DMS79 treated with DMSO at 0.1 percent for 48 hours (cell line): ENCODE data around the gene SLC2A14.
"Not testable (repeated sequence)": the region's sequence is repeated elsewhere in the genome, so short reads cannot be mapped to it uniquely, and the experiment has no call there.

Source experiments
- DNase-seq: peaks from one replicate; lab custom pipeline; 2025; lab: John Stamatoyannopoulos, UW

The SLC2A14 gene

DNA sequence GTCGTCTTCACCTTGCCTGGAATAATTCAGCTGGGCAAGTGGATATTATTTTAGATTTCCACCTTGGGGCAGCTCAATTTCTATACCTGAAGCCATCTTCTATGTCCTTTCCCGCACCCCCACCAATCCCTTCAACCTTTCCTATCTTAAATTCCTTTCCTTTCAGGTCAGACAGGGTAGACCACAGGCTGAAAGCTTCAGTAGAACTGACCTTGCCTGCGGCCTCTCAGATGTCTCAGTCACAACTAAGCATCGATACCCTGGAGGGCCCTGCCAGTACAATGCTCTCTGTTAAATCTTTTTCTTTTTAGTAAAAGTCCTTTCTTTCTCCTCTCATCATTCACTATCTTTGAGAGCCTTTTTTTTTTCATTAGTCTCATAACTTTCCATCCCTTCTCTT is 38.9 kb downstream of the SLC2A14 start:
- no peak for DNase-seq

DNA sequence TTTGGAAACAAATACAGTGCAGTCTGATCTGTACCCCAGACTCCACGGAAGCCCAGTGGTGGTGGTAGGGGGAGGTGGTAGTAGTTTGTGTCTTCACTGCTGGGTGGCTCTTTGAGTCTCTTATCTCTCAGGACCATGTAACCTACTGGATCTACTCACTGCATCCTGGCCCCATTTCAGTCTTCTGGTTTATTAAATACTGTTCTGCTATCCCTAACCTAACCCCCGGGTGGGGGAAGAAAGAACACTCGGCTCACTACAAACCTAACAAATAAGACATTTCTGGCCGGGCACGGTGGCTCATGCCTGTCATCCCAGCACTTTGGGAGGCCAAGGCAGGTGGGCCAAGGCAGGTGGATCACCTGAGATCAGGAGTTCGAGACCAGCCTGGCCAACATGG is 39.5 kb downstream of the SLC2A14 start:
- DNase-seq, result not testable (repeated sequence)

DNA sequence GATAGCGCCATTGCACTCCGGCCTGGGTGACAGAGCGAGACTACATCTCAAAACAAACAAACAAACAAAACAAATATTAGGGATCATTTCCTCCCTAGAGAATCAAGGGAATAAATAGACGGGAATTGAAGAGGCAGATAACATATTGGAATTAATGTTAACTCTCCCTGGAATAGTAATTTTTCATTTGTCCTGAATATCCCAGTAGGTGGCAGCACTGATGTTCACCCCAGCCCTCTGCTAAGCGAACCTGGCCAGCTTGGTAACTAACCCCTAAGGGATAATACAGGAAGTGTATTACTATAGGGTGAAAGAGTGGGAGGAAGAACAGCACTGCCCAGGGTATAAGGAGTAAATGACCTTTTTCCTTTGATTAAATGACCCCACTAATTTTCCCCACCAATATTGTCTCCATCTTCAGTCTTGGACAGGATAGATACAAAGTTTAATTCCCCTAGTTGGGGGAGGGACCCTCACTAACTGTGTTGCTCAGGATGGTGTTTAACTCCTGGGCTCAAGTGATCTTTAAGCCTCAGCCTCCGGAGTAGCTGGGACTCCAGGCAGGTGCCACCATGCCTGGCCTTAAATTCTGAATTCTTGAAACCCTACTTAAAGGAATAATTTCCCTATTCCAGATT is 40.5 kb downstream of the SLC2A14 start:
- DNase-seq, result no peak

DNA sequence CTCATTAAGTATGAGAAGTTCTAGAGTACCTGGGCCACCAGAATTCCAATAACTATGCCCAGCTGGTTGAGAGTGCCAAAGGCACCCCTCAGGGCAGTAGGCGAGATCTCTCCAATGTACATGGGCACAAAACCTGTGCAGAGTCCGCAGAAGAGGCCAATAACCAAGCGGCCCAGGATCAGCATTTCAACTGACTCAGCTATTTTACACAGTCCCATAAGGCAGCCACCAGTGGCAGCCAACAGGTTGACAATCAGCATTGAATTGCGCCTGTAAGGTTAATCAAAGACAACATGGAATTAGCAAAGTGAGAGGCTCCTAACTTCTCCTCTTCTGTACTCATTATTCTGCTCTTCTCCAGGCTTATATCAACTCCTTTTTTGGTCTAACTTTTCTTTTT is 43.0 kb downstream of the SLC2A14 start:
- not testable (repeated sequence) for DNase-seq

DNA sequence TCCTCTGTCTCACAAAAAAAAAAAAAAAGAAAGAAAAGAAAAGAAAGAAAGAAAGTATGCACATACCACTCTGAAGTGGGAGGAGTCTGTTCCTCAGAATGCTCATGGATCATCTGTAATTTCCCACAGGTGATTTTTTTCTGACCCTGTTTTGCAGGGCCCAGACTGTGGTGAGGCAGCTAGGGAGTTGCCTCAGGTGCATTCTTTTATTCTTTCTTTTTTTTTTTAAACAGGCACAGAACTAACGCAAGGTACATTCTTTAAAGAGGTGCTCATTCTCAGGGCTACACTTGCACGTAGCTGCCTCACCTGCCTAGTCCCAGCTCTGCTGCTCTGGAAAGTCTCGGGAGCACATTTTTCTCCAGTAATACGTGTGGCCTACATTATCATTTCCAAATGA is 47.0 kb downstream of the SLC2A14 start:
- not testable (repeated sequence) for DNase-seq

DNA sequence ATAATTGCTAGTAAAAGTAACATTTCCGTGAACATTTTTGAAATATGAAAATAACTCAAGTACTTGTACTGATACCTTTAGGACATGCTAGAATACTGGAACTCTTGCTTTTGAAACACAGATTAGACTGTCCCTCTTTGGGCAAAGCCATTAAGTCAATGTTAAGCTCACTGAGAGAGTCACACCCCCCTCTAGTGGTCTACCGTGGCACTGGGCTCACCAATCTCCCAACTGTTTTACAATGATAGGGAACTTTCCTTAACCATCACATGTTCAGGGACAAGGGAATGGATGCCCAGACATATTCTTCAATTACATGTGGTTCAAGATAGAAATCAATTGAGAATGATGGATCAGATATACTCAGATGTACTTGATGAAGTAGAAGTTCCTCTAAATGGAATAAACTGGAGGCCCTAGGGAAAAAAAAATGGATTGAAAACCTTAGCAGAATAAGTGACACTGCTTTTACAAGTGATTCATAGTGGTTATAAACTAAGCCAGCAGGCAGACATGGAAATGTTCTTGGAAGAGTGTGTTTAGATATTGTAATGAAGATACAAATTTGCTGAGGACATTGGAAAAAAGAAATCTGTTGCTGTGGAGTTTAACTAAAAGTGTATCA is 65.7 kb downstream of the SLC2A14 start:
- DNase-seq, result no peak

DNA sequence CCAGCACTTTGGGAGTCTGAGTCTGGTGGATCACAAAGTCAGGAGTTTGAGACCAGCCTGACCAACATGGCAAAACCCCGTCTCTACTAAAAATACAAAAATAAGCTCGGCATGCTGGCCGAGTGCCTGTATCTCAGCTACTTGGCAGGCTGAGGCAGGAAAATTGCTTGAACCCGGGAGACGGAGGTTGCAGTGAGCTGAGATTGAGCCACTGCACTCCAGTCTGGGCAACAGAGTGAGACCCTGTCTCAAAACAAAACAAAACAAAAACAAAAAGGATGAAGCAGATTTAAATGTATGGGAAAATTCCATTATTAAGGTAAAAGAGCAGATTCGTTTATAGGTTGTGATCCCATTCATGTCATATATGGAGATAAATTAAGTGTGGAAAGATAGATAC is 66.4 kb downstream of the SLC2A14 start:
- DNase-seq, result not testable (repeated sequence)

DNA sequence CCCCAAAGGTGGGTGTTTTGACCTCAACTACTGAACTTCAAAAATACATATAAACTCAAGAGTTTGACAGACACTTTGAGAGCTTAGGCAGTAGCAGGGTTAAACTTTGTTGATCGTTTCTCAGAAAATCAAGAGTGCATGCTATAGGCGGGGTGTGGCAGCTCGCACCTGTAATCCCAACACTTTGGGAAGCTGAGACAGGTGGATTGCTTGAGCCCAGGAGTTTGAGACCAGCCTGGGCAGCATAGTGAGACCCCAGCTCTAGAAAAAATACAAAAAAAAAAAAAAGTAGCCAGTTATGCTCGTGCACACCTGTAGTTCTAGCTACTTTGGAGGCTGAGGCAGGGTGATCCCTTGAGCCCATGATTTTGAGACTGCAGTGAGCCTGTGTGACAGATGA is 71.3 kb downstream of the SLC2A14 start:
- no peak for DNase-seq

DNA sequence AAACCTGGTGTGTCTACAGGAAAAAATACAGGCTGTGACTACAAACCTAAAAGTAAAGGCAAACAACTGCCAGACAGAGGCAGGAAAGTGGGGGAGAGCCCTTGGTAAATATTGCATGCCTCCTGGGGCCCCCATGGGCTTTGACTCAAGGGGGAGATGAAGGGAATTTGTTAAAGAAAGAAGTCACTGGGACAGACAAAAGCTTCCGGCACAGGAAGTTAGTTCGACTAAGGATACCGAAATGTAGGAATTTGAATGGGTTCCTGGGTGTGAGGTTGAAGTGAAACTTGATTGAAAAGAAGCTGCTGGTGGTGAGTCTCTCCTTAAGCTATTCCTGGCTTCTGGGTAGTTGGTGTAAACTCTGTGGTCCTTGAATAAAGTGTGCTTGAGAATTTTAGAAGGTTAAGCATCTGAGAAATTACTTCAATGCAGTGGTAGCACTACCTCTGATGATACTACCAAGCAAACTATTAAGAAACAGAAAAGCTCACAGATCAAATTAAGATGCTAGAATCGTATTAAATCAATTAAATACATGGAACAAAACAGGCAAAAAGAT is 73.9 kb downstream of the SLC2A14 start:
- DNase-seq, result not testable (repeated sequence)

DNA sequence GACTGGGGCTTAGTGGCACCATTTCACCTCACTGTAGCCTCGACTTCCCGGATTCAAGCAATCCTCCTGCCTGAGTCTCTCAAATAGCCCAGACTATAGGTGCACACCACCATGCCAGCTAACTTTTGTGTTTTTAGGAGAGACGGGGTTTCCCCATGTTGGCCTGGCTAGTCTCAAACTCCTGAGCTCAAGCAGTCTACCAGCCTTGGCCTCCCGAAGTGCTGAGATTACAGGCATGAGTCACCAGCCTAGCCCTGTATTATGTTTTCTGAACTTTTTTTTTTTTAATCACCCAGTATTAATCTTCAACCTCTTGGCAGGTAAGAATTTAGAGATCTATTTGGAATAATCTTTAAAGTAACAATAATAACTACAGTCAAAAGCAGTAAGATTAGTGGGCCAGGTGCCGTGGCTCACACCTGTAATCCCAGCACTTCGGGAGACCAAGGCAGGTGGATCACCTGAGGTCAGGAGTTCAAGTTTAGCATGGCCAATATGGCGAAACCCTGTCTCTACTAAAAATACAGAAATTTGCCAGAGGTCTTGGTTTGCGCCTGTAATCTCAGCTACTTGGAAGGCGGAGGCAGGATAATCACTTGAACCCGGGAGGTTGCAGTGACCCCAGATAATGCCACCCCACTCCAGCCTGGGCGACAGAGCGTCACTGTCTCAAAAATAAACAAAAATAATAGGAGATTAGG is 74.9 kb downstream of the SLC2A14 start:
- DNase-seq, result no peak

DNA sequence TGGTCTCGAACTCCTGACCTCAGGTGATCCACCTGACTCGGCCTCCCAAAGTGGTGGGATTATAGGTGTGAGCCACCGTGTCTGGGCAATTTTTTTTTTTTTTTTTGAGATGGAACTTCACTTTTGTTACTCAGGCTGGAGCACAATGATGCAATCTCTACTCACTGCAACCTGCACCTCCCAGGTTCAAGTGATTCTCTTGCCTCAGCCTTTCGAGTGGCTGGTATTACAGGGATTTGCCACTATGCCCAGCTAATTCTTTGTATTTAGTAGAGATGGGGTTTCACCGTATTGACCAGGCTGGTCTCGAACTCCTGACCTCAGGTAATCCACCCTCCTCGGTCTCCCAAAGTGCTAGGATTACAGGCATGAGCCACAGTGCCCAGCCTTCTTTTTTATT is 75.4 kb downstream of the SLC2A14 start:
- not testable (repeated sequence) for DNase-seq

DNA sequence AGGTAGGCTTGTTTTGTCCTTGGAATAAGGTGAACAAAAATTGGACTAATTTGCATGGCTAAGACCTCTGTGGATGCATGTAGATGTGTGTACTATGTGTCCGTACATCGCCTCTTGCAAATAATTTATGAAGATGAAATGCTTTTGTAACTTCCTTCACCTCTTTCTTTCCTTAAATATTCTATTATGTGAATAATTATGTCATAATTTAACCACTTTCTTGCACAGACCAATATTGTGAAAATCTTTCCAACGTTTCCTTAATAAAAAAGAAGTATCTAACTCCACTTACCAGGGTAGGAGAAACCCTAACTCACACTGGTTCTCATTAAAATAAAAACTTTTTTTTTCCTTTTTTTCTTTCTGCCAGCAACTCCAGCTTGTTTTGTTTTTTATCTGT is 79.5 kb downstream of the SLC2A14 start:
- DNase-seq, result no peak

DNA sequence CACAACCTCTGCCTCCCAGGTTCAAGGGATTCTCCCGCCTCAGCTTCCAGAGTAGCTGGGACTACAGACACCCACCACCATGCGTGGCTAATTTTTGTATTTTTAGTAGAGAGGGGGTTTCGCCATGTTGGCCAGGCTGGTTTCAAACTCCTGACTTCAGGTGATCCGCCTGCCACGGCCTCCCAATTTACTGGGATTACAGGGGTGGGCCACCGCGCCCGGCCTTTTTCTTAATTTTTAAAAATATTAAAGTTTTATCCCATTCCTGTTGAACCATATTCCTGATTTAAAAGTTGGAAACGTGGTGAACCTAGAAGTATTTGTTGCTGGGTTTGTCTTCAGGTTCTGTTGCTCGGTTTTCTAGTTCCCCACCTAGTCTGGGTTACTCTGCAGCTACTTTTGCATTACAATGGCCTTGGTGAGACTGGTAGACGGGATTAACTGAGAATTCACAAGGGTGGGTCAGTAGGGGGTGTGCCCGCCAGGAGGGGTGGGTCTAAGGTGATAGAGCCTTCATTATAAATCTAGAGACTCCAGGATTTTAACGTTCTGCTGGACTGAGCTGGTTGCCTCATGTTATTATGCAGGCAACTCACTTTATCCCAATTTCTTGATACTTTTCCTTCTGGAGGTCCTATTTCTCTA is 83.7 kb downstream of the SLC2A14 start, which contains the start of gene NANOG:
TSS of gene NANOG (plus strand) at position 519 of the 645 bp plus-strand sequence. CDS start 213 bp downstream, outside the sequence.
- not testable (repeated sequence) for DNase-seq

DNA sequence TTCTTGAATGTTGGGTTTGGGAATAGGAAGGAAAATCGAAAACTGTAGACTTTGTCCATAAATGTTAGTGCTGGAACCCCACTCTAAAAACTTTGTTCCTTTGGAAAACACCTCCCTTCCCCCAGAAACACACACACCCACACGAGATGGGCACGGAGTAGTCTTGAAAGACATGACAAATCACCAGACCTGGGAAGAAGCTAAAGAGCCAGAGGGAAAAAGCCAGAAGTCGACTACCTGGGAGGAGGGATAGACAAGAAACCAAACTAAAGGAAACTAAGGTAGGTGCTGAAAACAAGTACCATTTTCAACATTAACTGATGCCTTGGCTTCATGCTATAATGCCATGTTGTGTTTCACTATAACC is 84.4 kb downstream of the SLC2A14 start:
- no peak for DNase-seq

DNA sequence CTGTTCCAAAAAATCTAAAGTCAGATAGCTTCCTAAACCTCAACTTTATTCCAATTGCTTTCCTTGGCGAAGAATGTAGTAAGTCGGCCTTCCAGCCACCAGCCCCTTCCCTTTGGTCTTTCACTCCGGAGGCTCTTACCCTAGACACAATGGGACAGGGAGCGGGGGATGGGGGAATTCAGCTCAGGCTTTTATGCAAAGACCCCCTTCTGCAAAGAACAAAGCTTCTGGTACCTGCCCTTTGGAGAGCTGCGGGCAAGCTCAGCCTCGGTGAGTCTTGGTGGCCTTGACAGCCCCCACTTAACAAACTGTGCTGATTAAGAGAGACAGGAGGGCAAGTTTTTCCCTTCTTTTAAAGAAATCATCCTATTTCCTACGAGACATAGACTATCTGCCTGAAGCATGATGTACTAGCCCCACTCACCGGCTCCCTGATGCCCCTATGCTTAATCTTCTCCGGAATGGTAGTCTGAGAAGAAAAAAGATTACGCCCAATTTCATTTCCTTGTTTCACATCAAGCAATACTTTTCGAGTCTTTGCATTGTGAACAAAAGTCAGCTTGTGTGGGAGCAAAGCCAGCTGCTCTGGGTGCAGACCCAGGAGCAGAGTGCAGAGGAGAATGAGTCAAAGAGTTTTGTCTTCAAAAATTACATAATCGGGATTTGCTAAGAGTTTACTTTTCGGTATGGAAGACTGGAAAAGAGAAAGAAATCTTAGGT is 85.0 kb downstream of the SLC2A14 start:
- no peak for DNase-seq

DNA sequence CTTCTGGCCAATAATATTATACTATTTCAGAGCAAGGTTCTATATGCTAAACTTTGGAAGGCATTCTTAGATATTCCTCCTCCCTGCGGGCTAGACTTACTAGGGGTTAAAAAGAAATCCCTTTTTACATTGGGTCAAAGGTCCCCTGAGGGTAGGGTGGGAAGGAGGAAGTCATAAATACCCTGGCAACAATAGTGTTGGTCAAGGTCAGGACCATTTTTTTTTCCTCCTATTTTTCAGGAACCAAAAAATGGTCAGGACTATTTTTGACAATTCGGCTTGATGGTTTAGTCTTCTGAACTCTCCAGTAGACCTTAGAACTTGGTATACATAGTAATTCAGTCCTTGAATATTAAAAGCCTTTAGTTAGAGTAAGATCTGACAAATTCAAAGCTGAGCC is 88.0 kb downstream of the SLC2A14 start:
- DNase-seq, result no peak

DNA sequence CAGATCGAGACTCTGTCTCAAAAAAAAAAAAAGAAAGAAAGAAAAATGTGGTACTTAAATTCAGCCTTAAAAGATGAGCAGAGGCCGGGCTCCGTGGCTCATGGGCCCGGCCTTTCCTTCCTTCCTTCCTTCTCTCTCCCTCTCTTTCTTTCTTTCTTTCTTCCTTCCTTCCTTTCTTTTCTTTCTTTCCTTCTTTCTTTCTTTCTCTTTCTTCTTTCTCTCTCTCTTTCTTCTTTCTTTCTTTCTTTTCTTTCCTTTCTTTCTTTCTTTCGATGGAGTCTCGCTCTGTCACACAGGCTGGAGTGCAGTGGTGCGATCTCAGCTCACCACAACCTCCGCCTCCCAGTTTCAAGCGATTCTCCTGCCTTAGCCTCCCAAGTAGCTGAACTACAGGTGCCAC is 89.3 kb downstream of the SLC2A14 start:
- DNase-seq, result not testable (repeated sequence)

DNA sequence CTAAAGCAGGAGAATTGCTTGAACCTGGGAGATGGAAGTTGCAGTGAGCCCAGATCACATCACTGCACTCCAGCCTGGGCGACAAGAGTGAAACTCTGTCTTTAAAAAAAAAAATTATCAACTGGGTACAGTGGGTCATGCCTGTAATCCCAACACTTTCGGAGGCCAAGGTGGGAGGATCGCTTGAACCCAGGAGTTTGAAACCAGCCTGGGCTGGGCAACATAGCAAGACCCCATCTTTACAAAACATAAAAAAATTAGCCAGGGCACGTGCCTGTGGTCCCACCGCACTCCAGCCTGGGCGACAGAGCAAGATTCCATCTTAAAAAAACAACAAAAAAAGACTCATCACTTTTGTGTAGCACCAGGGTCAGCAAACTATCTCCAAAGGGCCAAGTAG is 90.7 kb downstream of the SLC2A14 start:
- no peak for DNase-seq

DNA sequence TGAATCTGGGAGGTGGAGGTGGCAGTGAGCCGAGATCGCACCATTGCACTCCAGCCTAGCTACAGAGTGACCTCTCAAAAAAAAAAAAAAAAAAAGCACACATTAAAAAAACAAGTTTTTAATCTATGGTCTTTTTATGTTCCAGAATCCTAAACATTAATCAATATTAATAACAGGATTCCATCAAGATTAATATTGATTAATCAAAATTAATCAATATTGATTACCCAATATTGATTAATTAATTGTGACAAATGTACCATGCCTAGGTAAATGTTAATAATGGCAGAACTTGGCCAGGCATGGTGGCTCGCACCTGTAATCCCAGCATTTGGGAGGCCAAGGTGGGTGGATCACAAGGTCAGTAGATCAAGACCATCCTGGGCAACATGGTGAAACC is 91.4 kb downstream of the SLC2A14 start:
- no peak for DNase-seq

DNA sequence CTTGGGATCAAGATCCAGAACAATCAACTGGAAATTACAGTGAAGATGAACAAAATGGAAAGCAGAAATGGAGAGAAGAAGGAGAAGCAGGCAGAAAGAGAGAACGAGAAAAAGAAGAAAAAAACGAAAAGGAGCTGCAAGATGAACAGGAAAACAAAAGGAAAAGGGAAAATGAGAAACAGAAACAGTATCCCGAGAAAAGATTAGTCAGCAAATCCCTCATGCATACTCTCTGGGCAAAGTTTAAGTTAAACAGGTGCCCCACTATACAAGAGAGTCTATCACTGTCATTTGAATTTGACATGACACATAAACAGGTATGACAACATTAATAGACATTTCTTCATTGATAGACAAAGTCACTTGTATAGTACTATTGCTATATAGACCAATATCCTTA is 102.7 kb downstream of the SLC2A14 start:
- DNase-seq, result no peak
